Large intestine (tissue), 3 donors: Measurements from ENCODE around the gene DHX35. TPM values are rescaled to one million over a fixed set of nuclear protein-coding genes. Genes with fewer than 3 reads are reported as not detected.

ENCODE experiments used
- DNase-seq, 2 donors: peaks; one replicate each; pipeline versions ENCODE4 v3.0.0 to v3.0.0-alpha.2; 2013
- H3K27ac ChIP-seq: one replicate; pipeline ENCODE4 v1.5.1; 2013; ENCODE audit warnings: low read length
- H3K27me3 ChIP-seq: 2 replicates; pipeline ENCODE4 v1.6.1; 2013; ENCODE audit warnings: low read length; ENCODE audit not compliant: control insufficient read depth, insufficient read depth
- H3K36me3 ChIP-seq: 2 replicates; pipeline ENCODE4 v1.6.1; 2013; ENCODE audit warnings: low read length; ENCODE audit not compliant: control insufficient read depth, insufficient read depth
- H3K4me1 ChIP-seq: one replicate; pipeline ENCODE4 v1.6.1; 2013; ENCODE audit warnings: low read length; ENCODE audit not compliant: control insufficient read depth, insufficient read depth
- H3K4me3 ChIP-seq: one replicate; pipeline ENCODE4 v1.5.1; 2013; ENCODE audit warnings: low read length
- H3K9me3 ChIP-seq: one replicate; pipeline ENCODE4 v1.6.1; 2013; ENCODE audit warnings: mild to moderate bottlenecking, low read depth, low read length, moderate library complexity; ENCODE audit not compliant: control insufficient read depth
- WGBS: methylation state at CpG from one replicate; pipeline ENCODE4 v1.1.5; 2013; ENCODE audit warnings: low lambda C conversion rate; ENCODE audit not compliant: insufficient coverage; 5-methylcytosine and 5-hydroxymethylcytosine counted together
- polyA plus RNA-seq: library from polyadenylated mRNA; unstranded; fragments of 120-200 nt; gene quantifications from one replicate; pipeline ENCODE4 v1.2.1, GENCODE V29; 2013

DHX35 gene
- polyA plus RNA-seq, 1 donor = 11.6 TPM

DNA sequence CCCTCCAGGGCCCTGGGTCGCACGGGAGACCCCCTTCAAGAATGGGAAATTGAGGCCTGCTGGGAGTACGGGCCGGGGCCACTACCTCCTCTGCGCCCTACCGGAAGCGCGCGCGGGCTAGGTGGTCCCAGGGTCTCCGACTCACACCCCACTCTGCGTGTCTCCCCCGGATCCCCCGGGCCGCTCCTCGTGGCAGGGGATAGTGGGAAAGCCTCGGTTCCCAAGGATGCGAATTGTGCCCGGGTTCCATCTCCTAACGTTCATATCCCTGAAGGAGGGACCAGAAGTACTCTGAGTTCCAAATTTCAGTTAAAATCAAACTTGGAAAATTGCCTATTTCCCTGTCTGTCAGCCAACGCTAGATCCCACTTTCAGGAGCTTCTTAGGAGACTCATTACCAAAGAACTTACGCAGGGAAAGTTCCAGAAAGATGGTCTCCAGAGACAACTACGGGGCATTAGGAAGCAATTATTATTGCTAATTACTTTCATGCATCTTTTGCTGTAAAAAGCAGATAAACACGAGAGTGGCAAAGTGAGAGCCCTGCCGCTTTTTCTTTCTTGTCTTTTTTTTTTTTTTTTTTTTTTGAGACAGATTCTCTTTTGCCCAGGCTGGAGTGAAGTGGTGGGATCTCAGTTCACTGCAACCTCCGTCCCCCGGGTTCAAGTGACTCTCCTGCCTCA, 35.1 kb upstream of the DHX35 start:
- H3K36me3 ChIP-seq = no peaks in the 10 kb centered on the region
- no peaks in the 10 kb centered on the region for H3K9me3 ChIP-seq
- no peaks in the 10 kb centered on the region for H3K27me3 ChIP-seq
- H3K4me1 ChIP-seq = peaks cover 7% of the 10 kb centered on the region
- no peak overlapping the region for H3K27ac ChIP-seq
- peak overlapping the region; percentile 61 for H3K4me3 ChIP-seq
- no CpG with 5 or more reads among the region's 27 CpGs for WGBS
- DNase-seq = no peak

DNA sequence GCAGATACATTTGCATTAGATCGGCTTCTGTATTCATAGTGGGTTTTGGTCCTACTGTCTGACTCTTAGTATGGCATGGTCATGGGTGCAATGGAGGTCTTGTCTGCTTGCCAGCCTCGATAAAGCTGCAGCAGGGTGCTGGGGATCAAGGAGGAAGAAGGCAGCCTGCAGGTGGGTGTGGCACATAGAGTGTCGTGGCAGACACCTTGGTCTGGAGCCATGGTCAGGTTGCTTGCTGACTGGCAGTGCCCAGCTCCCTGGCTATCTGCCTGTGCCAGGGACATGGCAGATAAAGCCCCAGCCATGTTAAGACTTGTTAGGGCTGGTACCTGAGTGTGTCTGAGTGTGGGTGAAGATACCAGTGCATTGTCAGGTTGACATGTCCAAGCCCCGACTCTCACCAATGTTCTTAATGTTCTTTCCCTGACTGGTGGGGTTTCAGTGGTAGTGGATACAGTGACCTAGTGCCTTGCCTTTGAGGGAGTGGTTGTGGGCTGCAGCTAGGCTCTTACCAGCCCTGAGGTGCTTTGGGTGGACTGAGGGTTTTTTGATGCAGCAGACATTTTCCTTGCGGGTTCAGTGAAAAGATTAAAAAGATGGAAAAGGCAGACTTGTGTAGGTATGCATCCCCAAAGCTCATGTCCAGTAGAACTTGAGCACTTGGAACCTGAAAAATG, 34.1 kb upstream of the DHX35 start:
- WGBS = no CpG with 5 or more reads among the region's 5 CpGs

DNA sequence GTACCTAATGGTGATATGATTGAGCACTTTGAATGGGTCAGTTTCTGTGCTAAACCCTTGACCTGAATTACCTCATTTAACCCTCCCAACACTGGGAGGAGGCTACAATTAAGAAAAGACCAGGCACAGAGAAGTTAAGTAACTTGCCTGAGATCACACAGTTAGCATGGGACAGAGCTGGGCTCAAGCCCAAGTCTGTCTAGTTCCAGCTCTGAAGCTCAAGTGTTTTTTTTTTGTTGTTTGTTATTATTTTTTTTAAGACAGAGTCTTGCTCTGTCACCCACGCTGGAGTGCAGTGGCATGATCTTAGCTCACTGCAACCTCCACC, 31.9 kb upstream of the DHX35 start:
- no peak overlapping the region for H3K27ac ChIP-seq
- peaks cover 7% of the 10 kb centered on the region for H3K4me1 ChIP-seq
- no peak overlapping the region for H3K4me3 ChIP-seq
- no peaks in the 10 kb centered on the region for H3K27me3 ChIP-seq
- no CpG with 5 or more reads among the region's 1 CpG for WGBS
- no peak for DNase-seq
- H3K9me3 ChIP-seq = no peaks in the 10 kb centered on the region
- H3K36me3 ChIP-seq = no peaks in the 10 kb centered on the region

More for the DNA sequence above, 34.1 kb upstream of the DHX35 start:
- no peak overlapping the region for H3K4me3 ChIP-seq
- no peaks in the 10 kb centered on the region for H3K36me3 ChIP-seq
- H3K27ac ChIP-seq = no peak overlapping the region
- H3K27me3 ChIP-seq = no peaks in the 10 kb centered on the region
- no peak for DNase-seq
- no peaks in the 10 kb centered on the region for H3K9me3 ChIP-seq
- peaks cover 7% of the 10 kb centered on the region for H3K4me1 ChIP-seq

GRCh38 chr20:38931984-38932383, 30.2 kb upstream of the DHX35 start:
- Histone ChIP-seq H3K4me3 (no peak overlapping the region), H3K27me3 (no peaks in the 10 kb centered on the region), H3K36me3 (no peaks in the 10 kb centered on the region), H3K4me1 (peaks cover 5% of the 10 kb centered on the region), H3K27ac (no peak overlapping the region), H3K9me3 (no peaks in the 10 kb centered on the region)
- no CpG with 5 or more reads among the region's 4 CpGs for WGBS
- DNase-seq = no peak

GRCh38 chr20:38932457-38933120, 29.6 kb upstream of the DHX35 start:
- 100% methylated on average over 1 of the region's 9 CpGs for WGBS
- DNase-seq = no peak
- H3K27me3 ChIP-seq = no peaks in the 10 kb centered on the region
- no peak overlapping the region for H3K27ac ChIP-seq
- H3K4me1 ChIP-seq = peaks cover 3% of the 10 kb centered on the region
- H3K4me3 ChIP-seq = no peak overlapping the region
- no peaks in the 10 kb centered on the region for H3K36me3 ChIP-seq
- H3K9me3 ChIP-seq = no peaks in the 10 kb centered on the region

GRCh38 chr20:38934530-38934929, 27.6 kb upstream of the DHX35 start:
- no peak for DNase-seq
- Histone ChIP-seq H3K4me3 (no peak overlapping the region), H3K27ac (no peak overlapping the region), H3K4me1 (no peaks in the 10 kb centered on the region), H3K36me3 (no peaks in the 10 kb centered on the region), H3K9me3 (no peaks in the 10 kb centered on the region), H3K27me3 (no peaks in the 10 kb centered on the region)
- no CpG with 5 or more reads among the region's 5 CpGs for WGBS

- Histone ChIP-seq H3K4me3 (no peak overlapping the region), H3K4me1 (no peaks in the 10 kb centered on the region), H3K36me3 (no peaks in the 10 kb centered on the region), H3K9me3 (no peaks in the 10 kb centered on the region), H3K27me3 (no peaks in the 10 kb centered on the region), H3K27ac (no peak overlapping the region)
- DNase-seq = no peak
- WGBS = no CpG with 5 or more reads among the region's 3 CpGs
These were observed 26.9 kb upstream of the DHX35 start for GRCh38 chr20:38935285-38935684.

DNA sequence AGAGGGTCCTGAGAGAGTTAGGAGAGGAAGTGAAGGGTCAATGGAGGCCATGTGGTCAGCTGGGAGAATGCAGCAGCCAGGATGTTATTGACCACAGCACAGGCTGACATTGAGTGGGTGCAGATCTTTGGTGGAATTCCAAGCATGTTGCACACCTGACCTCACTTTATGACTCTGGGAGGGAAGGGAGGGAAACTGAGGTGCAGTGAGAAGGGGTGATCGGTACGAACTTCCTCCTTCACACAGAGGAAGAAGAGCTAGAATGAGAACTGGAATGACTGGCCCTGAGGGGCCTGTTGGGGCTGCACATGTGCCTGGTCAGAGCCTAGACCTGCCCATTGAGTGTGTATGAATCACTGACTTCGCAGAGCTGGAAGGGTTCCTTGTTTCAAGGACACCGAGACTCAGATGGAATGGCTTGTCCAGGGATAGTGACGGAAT, 26.2 kb upstream of the DHX35 start:
- H3K4me1 ChIP-seq = peaks cover 2% of the 10 kb centered on the region
- DNase-seq = no peak
- no peak overlapping the region for H3K4me3 ChIP-seq
- no peaks in the 10 kb centered on the region for H3K36me3 ChIP-seq
- no peak overlapping the region for H3K27ac ChIP-seq
- no peaks in the 10 kb centered on the region for H3K27me3 ChIP-seq
- H3K9me3 ChIP-seq = no peaks in the 10 kb centered on the region
- WGBS = no CpG with 5 or more reads among the region's 5 CpGs

DNA sequence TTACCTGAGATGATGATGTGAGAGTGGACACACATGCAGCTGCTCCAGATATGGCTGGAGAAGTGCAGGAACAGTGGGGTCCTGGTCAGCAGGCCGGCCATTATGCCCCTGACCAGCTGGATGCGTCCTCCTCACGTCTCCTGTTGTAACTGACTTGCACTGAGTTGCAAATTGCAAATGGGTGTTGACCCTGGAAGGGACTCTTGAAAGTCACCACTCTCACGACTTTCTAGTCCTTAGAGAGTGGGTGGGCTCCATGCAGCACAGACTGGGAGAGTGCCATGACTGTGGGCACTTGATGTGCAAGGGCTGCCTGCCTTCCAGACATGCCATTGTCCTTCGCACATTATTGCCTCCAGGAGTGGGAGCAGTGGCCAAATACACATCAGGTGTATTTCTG, 25.1 kb upstream of the DHX35 start:
- no peak overlapping the region for H3K4me3 ChIP-seq
- no peak overlapping the region for H3K27ac ChIP-seq
- no peaks in the 10 kb centered on the region for H3K36me3 ChIP-seq
- no peaks in the 10 kb centered on the region for H3K9me3 ChIP-seq
- no peaks in the 10 kb centered on the region for H3K27me3 ChIP-seq
- no peak for DNase-seq
- no CpG with 5 or more reads among the region's 5 CpGs for WGBS
- peaks cover 13% of the 10 kb centered on the region for H3K4me1 ChIP-seq

GRCh38 chr20:38937978-38938473, 24.1 kb upstream of the DHX35 start:
- Histone ChIP-seq H3K4me1 (peaks cover 13% of the 10 kb centered on the region), H3K36me3 (no peaks in the 10 kb centered on the region), H3K9me3 (no peaks in the 10 kb centered on the region), H3K27me3 (no peaks in the 10 kb centered on the region), H3K4me3 (no peak overlapping the region), H3K27ac (no peak overlapping the region)
- DNase-seq = no peak
- no CpG with 5 or more reads among the region's 7 CpGs for WGBS
